Jurkat, Clone E6-1 (cell line): ENCODE results near the gene RNF148.

ENCODE experiments used
- DNase-seq: peaks from one replicate; pipeline ENCODE4 v3.0.0-alpha.2; 2011; ENCODE audit warnings: low read depth, low spot score
- H3K4me3 ChIP-seq: 2 replicates; pipeline ENCODE4 v1.5.1; 2011; ENCODE audit warnings: mild to moderate bottlenecking, low read length, control low read depth, moderate library complexity

The RNF148 gene

DNA sequence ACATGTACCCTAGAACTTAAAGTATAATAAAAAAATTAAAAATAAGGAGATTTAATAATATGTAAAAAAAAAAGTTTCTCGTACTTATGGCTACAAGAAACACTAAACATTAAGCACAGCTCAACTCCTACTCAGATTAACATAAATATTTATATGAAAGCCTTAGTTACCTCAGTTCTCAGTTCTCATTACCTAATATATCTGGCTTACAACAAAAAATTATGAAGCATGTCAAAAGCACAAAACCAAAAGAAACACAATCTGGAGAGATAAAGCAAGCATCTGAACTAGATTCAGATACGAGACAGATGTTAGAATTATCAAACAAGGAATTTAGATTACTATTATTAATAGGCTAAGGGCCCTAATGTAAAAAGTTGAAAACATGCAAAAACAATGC, 43.9 kb downstream of the RNF148 start:
- no peak for DNase-seq
- H3K4me3 ChIP-seq = no peak overlapping the region

DNA sequence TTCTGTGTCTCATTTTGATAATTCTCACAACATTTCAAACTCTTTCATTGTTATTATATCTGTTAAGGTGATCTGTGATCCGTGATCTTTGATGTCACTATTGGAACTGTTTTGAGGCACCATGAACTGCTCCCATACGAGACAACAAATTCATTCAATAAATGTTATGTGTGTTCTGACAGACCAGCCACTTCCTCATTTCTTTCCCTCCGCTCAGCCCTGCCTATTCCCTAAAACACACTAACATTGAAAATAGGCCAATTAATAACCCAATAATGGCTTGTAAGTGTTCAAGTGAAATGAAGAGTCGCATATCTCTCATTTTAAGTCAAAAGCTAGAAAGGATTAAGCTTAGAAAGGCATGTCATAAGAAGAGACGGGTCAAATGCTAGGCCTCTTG, 49.0 kb downstream of the RNF148 start:
- no peak overlapping the region for H3K4me3 ChIP-seq
- DNase-seq = no peak

DNA sequence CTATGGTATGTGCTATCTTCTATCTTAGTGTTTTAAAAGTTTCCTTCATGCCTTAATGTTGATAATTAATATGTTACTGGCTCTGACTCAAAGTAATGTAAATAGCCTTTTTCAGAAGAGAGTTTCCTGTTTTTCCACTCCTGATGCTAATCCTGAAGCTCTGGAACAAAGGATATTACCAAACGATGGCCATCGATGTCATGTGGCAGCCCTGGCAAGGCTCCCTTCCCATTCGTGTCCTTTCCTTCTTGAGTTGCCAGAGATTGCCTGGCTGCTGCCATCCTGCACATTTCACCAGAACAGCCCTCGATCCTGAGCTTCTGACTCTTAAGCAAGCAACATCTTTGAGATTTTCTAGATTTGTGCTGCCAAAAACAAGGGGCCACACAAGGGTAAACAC, 49.8 kb downstream of the RNF148 start:
- DNase-seq = no peak
- H3K4me3 ChIP-seq = no peak overlapping the region
